ENCODE results near the gene DSCAM.
"Not testable (repeated sequence)": the region's sequence is repeated elsewhere in the genome, so short reads cannot be mapped to it uniquely, and the experiment has no call there.

DSCAM gene

GRCh38 chr21:40355076-40355475, 491.9 kb downstream of the DSCAM start:
- DNase-seq, result no peak

- DNase-seq, result no peak
Observed at GRCh38 chr21:40351006-40351405, 496.0 kb downstream of the DSCAM start.

GRCh38 chr21:40349591-40349990, 497.4 kb downstream of the DSCAM start:
- DNase-seq, result no peak

GRCh38 chr21:40345711-40346321, 501.1 kb downstream of the DSCAM start:
- DNase-seq, result no peak

- no peak for DNase-seq
Observed at GRCh38 chr21:40340357-40340756, 506.6 kb downstream of the DSCAM start.

GRCh38 chr21:40339050-40339449, 507.9 kb downstream of the DSCAM start:
- no peak for DNase-seq

- DNase-seq, result no peak
Observed at GRCh38 chr21:40337981-40338380, 509.0 kb downstream of the DSCAM start.

- no peak for DNase-seq
Observed at GRCh38 chr21:40335704-40336103, 511.3 kb downstream of the DSCAM start.

- DNase-seq, result no peak
Observed at GRCh38 chr21:40334159-40334558, 512.8 kb downstream of the DSCAM start.

- DNase-seq, result no peak
Observed at GRCh38 chr21:40333731-40334130, 513.2 kb downstream of the DSCAM start.

GRCh38 chr21:40331804-40332203, 515.2 kb downstream of the DSCAM start:
- DNase-seq, result no peak

GRCh38 chr21:40331172-40331571, 515.8 kb downstream of the DSCAM start:
- DNase-seq, result no peak

- no peak for DNase-seq
Observed at GRCh38 chr21:40324389-40324788, 522.6 kb downstream of the DSCAM start.

- DNase-seq, result not testable (repeated sequence)
Observed at GRCh38 chr21:40320718-40321117, 526.2 kb downstream of the DSCAM start.

- DNase-seq, result no peak
Observed at GRCh38 chr21:40318371-40318770, 528.6 kb downstream of the DSCAM start.

- DNase-seq, result peak; percentile 1 to 7
Observed at GRCh38 chr21:40316104-40316503, 530.9 kb downstream of the DSCAM start.

- DNase-seq, result no peak
Observed at GRCh38 chr21:40315626-40316025, 531.3 kb downstream of the DSCAM start.

GRCh38 chr21:40313260-40313659, 533.7 kb downstream of the DSCAM start:
- no peak for DNase-seq

GRCh38 chr21:40300300-40300699, 546.7 kb downstream of the DSCAM start:
- DNase-seq, result no peak

GRCh38 chr21:40299451-40299850, 547.5 kb downstream of the DSCAM start:
- DNase-seq, result no peak

- no peak for DNase-seq
Observed at GRCh38 chr21:40294345-40294744, 552.6 kb downstream of the DSCAM start.

GRCh38 chr21:40291560-40291959, 555.4 kb downstream of the DSCAM start:
- DNase-seq, result no peak

- DNase-seq, result no peak
Observed at GRCh38 chr21:40284409-40284808, 562.5 kb downstream of the DSCAM start.

GRCh38 chr21:40282912-40283886, 563.8 kb downstream of the DSCAM start:
- DNase-seq, result no peak
